WERI-Rb-1 (cell line): Measurements from ENCODE around the gene VSTM2B.

Experiments used
- DNase-seq: peaks from one replicate; pipeline ENCODE4 v3.0.0-alpha.2; 2020
- H3K27ac ChIP-seq: fragments of 250-450 bp; sonication (Bioruptor Pico); 2 replicates; pipeline ENCODE4 v1.5.1; 2020; ENCODE audit warnings: mild to moderate bottlenecking, moderate library complexity
- H3K27me3 ChIP-seq: fragments of 250-450 bp; sonication (Bioruptor Pico); 2 replicates; pipeline ENCODE4 v1.5.1; 2021; ENCODE audit warnings: mild to moderate bottlenecking, low read depth, moderate library complexity; ENCODE audit not compliant: insufficient read depth, severe bottlenecking
- H3K36me3 ChIP-seq: fragments of 250-450 bp; sonication (Bioruptor Pico); 2 replicates; pipeline ENCODE4 v1.5.1; 2020; ENCODE audit warnings: mild to moderate bottlenecking, moderate library complexity
- H3K4me3 ChIP-seq: 2 replicates; pipeline ENCODE4 v1.5.1; 2011; ENCODE audit warnings: low read depth, mild to moderate bottlenecking, control low read depth, low read length
- H3K9me3 ChIP-seq: fragments of 250-450 bp; sonication (Bioruptor Pico); 2 replicates; pipeline ENCODE4 v1.5.1; 2021; ENCODE audit warnings: mild to moderate bottlenecking, moderate library complexity; ENCODE audit not compliant: severe bottlenecking
- TF ChIP-seq, protein P1 (sequence below): IDR thresholded peaks from 2 replicates; pipeline ENCODE4 v1.5.1; 2011; ENCODE audit warnings: low read depth, mild to moderate bottlenecking, control low read depth, inconsistent platforms, low read length

Gene VSTM2B

DNA sequence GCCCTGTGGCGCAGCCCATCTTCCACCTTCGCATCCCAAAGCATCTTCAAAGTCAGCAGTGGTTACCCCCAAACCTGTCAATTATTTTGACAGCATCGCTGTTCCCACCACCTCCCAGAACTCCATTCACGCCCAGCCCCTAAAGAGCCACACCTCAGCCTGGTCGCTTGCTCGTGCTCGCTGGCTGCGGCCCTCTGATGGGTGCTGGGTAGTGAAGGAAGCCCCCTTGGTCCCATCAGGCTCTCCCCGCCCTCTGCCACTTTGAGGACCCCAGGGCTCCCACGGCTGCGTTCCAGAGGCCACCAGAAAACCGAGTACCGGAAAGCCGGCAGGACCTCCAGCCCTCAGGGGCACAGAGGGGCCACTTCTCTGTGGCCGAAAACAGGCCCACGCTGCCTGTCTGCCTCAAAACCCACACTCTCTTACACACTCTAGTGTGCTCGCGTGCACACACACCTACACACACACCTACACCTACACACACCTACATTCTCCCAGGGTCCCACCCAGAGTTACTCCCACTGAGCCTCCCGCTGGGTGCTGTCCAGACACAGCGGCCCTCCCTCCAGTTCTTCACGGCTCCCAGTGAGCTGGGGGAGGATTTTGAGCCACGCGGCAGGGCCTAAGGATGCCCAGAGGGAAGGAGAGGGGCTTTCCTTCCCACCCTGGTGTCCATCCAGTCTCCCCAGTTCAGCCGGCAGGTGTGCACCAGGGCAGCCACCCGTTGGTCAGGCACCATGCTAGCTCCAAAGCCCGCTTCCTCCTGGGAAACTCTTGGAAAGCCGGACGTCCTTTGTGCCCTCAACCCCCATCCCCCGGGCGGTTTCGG, 1.9 kb downstream of the VSTM2B start:
- H3K36me3 ChIP-seq: no peaks in the 10 kb centered on the region
- H3K4me3 ChIP-seq: no peak overlapping the region
- TF ChIP-seq, protein P1, sequence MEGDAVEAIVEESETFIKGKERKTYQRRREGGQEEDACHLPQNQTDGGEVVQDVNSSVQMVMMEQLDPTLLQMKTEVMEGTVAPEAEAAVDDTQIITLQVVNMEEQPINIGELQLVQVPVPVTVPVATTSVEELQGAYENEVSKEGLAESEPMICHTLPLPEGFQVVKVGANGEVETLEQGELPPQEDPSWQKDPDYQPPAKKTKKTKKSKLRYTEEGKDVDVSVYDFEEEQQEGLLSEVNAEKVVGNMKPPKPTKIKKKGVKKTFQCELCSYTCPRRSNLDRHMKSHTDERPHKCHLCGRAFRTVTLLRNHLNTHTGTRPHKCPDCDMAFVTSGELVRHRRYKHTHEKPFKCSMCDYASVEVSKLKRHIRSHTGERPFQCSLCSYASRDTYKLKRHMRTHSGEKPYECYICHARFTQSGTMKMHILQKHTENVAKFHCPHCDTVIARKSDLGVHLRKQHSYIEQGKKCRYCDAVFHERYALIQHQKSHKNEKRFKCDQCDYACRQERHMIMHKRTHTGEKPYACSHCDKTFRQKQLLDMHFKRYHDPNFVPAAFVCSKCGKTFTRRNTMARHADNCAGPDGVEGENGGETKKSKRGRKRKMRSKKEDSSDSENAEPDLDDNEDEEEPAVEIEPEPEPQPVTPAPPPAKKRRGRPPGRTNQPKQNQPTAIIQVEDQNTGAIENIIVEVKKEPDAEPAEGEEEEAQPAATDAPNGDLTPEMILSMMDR: 0 out of 2 replicates have a peak, but pooled peaks have one; percentile 40
- H3K27me3 ChIP-seq: peaks cover 91% of the 10 kb centered on the region
- no peak for DNase-seq
- peaks cover 18% of the 10 kb centered on the region for H3K9me3 ChIP-seq
- H3K27ac ChIP-seq: no peak overlapping the region

DNA sequence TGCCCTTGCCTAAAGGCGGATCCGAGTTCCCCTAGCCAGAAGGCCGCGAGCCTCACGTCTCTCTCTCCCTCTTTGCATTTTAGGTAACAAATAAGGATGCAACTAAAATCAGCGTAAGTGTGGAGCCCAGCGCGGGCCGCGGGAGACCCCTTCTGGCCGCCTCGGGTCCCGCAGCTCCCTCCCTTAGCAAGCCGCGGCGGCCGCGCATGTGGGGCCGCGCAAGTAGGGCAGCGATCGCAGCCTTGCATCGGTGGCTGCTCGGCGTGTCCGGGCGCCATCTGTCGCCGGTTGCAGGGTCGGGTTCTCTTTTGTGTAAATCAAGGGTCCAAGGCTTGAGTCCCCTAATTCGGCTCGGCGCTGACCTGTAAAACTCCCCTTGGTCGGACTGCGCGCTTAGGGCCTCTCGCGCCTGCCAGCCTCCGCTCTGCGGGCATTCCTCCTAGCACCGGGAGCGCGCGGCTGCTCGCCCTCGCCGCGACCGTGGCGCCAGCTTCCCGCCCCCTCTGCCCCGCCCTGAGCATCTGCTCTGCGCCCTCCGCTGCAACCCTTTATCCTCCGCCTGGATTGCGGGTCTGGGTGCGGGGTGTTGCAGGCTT, 2.7 kb downstream of the VSTM2B start:
- Histone ChIP-seq H3K9me3 (peaks cover 18% of the 10 kb centered on the region), H3K27ac (no peak overlapping the region), H3K36me3 (no peaks in the 10 kb centered on the region), H3K4me3 (peak overlapping the region; percentile 26), H3K27me3 (peaks cover 93% of the 10 kb centered on the region)
- DNase-seq: peak; percentile 67
- TF ChIP-seq, protein P1: peak; percentile 81

DNA sequence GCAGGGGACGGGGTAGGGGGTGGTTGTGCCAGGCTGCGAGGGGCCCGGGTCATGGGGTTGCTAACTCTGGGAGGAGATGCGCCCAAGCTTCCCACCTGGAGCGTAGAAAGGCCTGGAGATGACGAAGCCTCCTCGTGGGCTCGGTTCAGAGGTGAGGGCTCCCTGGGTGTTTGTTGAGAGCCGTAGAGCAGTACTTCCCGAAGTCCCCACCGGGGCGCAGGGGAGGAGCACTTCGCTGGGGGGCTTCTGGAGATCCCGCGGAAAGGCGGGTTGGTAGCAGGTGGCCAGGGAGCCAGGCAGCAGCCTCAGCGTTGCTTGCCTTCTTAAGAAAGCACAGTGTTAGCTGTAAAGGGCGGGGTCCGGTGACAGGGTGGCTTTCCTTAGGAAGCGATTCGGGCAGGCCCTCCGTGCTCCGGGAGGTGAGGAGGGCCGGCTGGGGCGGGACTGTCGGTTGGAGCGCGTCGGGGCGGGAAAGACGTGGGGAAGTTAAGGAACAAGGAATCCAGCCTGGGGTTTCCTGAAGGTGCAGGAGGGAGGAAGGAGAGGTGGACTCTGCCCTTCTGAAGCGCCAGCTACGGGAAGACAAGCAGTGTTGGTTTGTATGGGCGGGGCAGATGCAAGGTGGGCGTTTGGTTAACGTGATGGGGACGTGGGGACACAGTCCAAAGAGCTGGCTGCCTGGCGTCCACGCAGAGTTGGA, 3.3 kb downstream of the VSTM2B start:
- DNase-seq: no peak
- Histone ChIP-seq H3K36me3 (no peaks in the 10 kb centered on the region), H3K27me3 (peaks cover 93% of the 10 kb centered on the region), H3K27ac (no peak overlapping the region), H3K9me3 (peaks cover 18% of the 10 kb centered on the region), H3K4me3 (peak overlapping the region; percentile 26; the same call in 1 of the 2 replicates)
- TF ChIP-seq, protein P1: no peak

DNA sequence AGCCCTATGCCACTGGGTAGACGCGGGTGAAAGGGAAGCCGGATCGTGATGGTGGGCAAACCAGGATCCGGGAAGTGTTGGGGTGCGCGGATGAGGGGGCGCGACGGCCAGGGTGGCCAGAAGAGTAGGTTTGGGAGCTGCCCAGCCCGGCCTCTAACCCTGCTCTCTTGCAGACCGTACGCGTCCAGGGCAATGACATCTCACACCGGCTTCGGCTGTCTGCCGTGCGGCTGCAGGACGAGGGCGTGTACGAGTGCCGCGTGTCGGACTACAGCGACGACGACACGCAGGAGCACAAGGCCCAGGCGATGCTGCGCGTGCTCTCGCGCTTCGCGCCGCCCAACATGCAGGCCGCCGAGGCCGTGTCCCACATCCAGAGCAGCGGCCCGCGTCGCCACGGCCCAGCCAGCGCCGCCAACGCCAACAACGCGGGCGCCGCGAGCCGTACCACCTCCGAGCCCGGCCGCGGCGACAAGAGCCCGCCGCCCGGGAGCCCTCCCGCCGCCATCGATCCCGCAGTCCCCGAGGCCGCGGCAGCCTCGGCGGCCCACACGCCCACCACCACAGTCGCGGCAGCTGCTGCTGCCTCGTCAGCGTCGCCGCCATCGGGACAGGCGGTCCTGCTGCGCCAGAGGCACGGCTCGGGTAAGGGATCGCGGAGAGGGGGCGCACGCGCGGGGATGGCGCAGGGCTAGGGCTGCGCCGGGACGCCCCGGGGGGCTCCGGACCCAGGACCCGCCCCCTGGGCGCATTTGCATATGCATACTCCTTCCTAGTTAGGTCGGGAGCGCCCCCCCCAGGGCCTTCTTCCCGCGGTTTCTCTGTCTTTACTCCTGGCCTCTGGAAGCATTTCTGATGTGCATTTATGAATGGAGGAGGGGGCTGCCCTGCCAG, 4.1 kb downstream of the VSTM2B start:
- Histone ChIP-seq H3K27me3 (peaks cover 90% of the 10 kb centered on the region), H3K36me3 (no peaks in the 10 kb centered on the region), H3K4me3 (no peak overlapping the region), H3K27ac (no peak overlapping the region), H3K9me3 (peaks cover 18% of the 10 kb centered on the region)
- TF ChIP-seq, protein P1: no peak
- no peak for DNase-seq
